B cell (primary cell): ENCODE results near the gene CALCOCO2. TPM values are rescaled to one million over a fixed set of nuclear protein-coding genes. Genes with fewer than 3 reads are reported as not detected.

ENCODE experiments used
- ATAC-seq: fragments of 200-7000 bp; cut with Tn5 transposase; one replicate; pipeline ENCODE4 v1.10.0; 2021; ENCODE audit warnings: low read depth, mild to moderate bottlenecking, moderate number of reproducible peaks, moderate library complexity
- CTCF ChIA-PET: fragments of 350-600 bp; sonication (Branson Sonifier 250); formaldehyde crosslinking; loops from one replicate; lab custom pipeline; 2021; ENCODE audit warnings: antibody characterized with exemption, inconsistent platforms; lab: Charles Lee
- POLR2A ChIA-PET: fragments of 350-600 bp; sonication (Branson Sonifier 250); formaldehyde crosslinking; loops from one replicate; lab custom pipeline; 2021; ENCODE audit warnings: antibody characterized with exemption; lab: Charles Lee
- DNase-seq: peaks from one replicate; pipeline ENCODE4 v3.0.0; 2013
- H2AFZ ChIP-seq: 2 replicates; pipeline ENCODE4 v1.6.1; 2012; ENCODE audit warnings: mild to moderate bottlenecking, low read depth, low read length; ENCODE audit not compliant: insufficient read depth, poor library complexity, severe bottlenecking
- H3K27ac ChIP-seq, 2 donors: 1 replicate in 1 of 2; 2 replicates in 1 of 2; pipeline ENCODE4 v1.5.1; 2012 to 2013; ENCODE audit warnings: low read length in 2 of 2, mild to moderate bottlenecking in 2 of 2, moderate library complexity in 1 of 2
- H3K27me3 ChIP-seq, 4 experiments: fragments of 200-600 bp in 1 of 4; sonication (generic) in 1 of 4; replicated peaks in 1 of 4; 1 replicate in 2 of 4; 2 replicates in 2 of 4; pipeline versions ENCODE4 v1.6.1 to v1.7.0; 2013 to 2016; ENCODE audit warnings: low read length in 3 of 4, mild to moderate bottlenecking in 2 of 4, mixed read lengths in 1 of 4, moderate library complexity in 1 of 4; ENCODE audit not compliant: insufficient read depth in 4 of 4, control insufficient read depth in 3 of 4; ENCODE audit errors: control extremely low read depth in 1 of 4
- H3K36me3 ChIP-seq, 2 experiments: replicated peaks in 1 of 2; 1 replicate in 1 of 2; 2 replicates in 1 of 2; pipeline versions ENCODE4 v1.6.1 to v1.7.1; 2013; ENCODE audit warnings: low read length in 1 of 2; ENCODE audit not compliant: insufficient read depth in 2 of 2, control insufficient read depth in 1 of 2; ENCODE audit errors: control extremely low read depth in 1 of 2, extremely low read depth in 1 of 2
- H3K4me1 ChIP-seq, 2 donors: fragments of 200-600 bp in 1 of 2; sonication (generic) in 1 of 2; 1 replicate in 1 of 2; 2 replicates in 1 of 2; pipeline versions ENCODE4 v1.5.1 to v1.6.1; 2013 to 2017; ENCODE audit warnings: low read length in 2 of 2; ENCODE audit not compliant: control insufficient read depth in 2 of 2, insufficient read depth in 2 of 2
- H3K4me2 ChIP-seq: replicated peaks from 2 replicates; pipeline ENCODE3; 2012; ENCODE audit warnings: mild to moderate bottlenecking, low read depth, low read length; ENCODE audit not compliant: poor library complexity, severe bottlenecking
- H3K4me3 ChIP-seq, 5 experiments: fragments of 200-600 bp in 1 of 5; sonication (generic) in 1 of 5; 1 replicate in 3 of 5; 2 replicates in 2 of 5; pipeline versions ENCODE4 v1.5.1 to v1.7.0; 2011 to 2016; ENCODE audit warnings: low read length in 4 of 5, mild to moderate bottlenecking in 4 of 5, low read depth in 2 of 5, control low read depth in 1 of 5, moderate library complexity in 1 of 5; ENCODE audit not compliant: insufficient read depth in 1 of 5; ENCODE audit errors: control extremely low read depth in 1 of 5, extremely low read depth in 1 of 5
- H3K79me2 ChIP-seq: fragments of 200-600 bp; sonication (generic); one replicate; pipeline ENCODE4 v1.6.0; 2016; ENCODE audit warnings: low read length; ENCODE audit not compliant: control insufficient read depth, insufficient read depth
- H3K9ac ChIP-seq: fragments of 200-600 bp; sonication (generic); 2 replicates; pipeline ENCODE4 v1.6.1; 2017; ENCODE audit warnings: mild to moderate bottlenecking, low read length, moderate library complexity
- H3K9me3 ChIP-seq, 3 donors: one replicate each; pipeline versions ENCODE4 v1.6.1 to v1.7.1; 2013; ENCODE audit warnings: low read length in 2 of 3; ENCODE audit not compliant: control insufficient read depth in 2 of 3, insufficient read depth in 1 of 3; ENCODE audit errors: control extremely low read depth in 1 of 3
- H4K20me1 ChIP-seq: 2 replicates; pipeline ENCODE4 v1.6.0; 2012; ENCODE audit warnings: mild to moderate bottlenecking, low read length; ENCODE audit not compliant: insufficient read depth, control insufficient read depth, poor library complexity, severe bottlenecking
- H3K27ac Mint-ChIP-seq: one replicate; pipeline ENCODE4 v1.8.0; 2021; ENCODE audit warnings: mixed read lengths
- H3K27me3 Mint-ChIP-seq: one replicate; pipeline ENCODE4 v1.8.0; 2021; ENCODE audit warnings: mixed read lengths
- H3K4me1 Mint-ChIP-seq: one replicate; pipeline ENCODE4 v1.8.0; 2021; ENCODE audit warnings: mixed read lengths
- H3K4me3 Mint-ChIP-seq: one replicate; pipeline ENCODE4 v1.8.0; 2021; ENCODE audit warnings: mixed read lengths
- H3K9me3 Mint-ChIP-seq: one replicate; pipeline ENCODE4 v1.8.0; 2022; ENCODE audit warnings: mixed read lengths; ENCODE audit not compliant: insufficient read depth
- EZH2 ChIP-seq: IDR thresholded peaks from 2 replicates; pipeline ENCODE4 v1.6.1; 2012; ENCODE audit warnings: borderline replicate concordance, low read depth, mild to moderate bottlenecking, moderate library complexity, low read length; ENCODE audit not compliant: insufficient read depth, poor library complexity, severe bottlenecking
- WGBS: methylation state at CpG from one replicate; pipeline ENCODE4 v1.1.5; 2013; ENCODE audit warnings: missing lambda C conversion rate; ENCODE audit not compliant: insufficient coverage; 5-methylcytosine and 5-hydroxymethylcytosine counted together
- intact Hi-C: fragments of 100-400 bp; cut with micrococcal nuclease; formaldehyde crosslinking; loops from one replicate; pipeline ENCODE4 v1.10.0; 2022
- polyA plus RNA-seq: library from polyadenylated mRNA; depleted of rRNA; stranded (reverse); fragments of >200 nt; gene quantifications from 2 replicates; pipeline ENCODE4 v1.2.3, GENCODE V29; 2012
- total RNA-seq, 2 donors: library from RNA; stranded (reverse); fragments of 120-200 nt in 1 of 2; gene quantifications; 1 replicate in 1 of 2; 2 replicates in 1 of 2; pipeline versions ENCODE4 v1.2.3 to v1.2.4, GENCODE V29; 2013 to 2022
- TF ChIP-seq, protein P1 (sequence below): fragments of 200-600 bp; IDR thresholded peaks from one replicate; pipeline ENCODE4 v1.8.0; 2022; ENCODE audit warnings: antibody characterized with exemption, mild to moderate bottlenecking

Gene CALCOCO2
- total and polyA plus RNA-seq, 2 donors (not counting 1 experiment from before 2014, with no cell fraction given) = 49.6 to 148 TPM

DNA sequence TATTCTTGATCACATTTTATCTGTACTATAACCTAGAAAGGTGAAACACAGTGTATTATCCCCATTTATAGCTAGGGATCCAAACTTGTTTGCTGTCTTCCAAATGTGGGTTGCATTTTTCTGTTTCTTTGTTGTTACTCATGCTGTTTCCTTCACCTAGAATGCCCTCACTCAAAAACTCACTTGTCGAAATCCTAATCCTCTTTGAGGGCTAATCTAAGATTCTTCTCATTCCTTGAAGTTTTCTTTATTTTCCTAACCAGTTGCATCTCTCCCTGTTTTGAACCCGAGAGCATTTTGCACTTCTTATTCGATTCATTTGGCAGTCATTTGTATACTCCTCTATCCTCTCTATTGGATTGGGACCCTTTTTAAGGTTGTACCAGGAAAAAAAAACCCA, 9.6 kb downstream of the CALCOCO2 start:
- Histone ChIP-seq H3K4me3 (no peak overlapping the region), H3K79me2 (peaks cover 76% of the 10 kb centered on the region), H3K4me2 (peak overlapping the region; percentile 76), H3K9me3 (no peaks in the 10 kb centered on the region), H3K4me1 (peaks cover 53 to 54% of the 10 kb centered on the region in 2 donors), H3K27me3 (no peaks in the 10 kb centered on the region), H4K20me1 (peaks cover 45% of the 10 kb centered on the region), H3K9ac (no peak overlapping the region), H3K36me3 (peaks cover 10 to 17% of the 10 kb centered on the region in 2 experiments), H2AFZ (no peak overlapping the region), H3K27ac (peak overlapping the region in 1 of 2 donors; percentile 91)
- Mint-ChIP-seq H3K9me3 (no peaks in the 10 kb centered on the region), H3K27ac (no peak overlapping the region), H3K4me1 (peaks cover 50% of the 10 kb centered on the region), H3K4me3 (peak overlapping the region; percentile 2), H3K27me3 (no peaks in the 10 kb centered on the region)
- ChIA-PET POLR2A (no interaction called here), CTCF (interaction anchor here (0.7 to 5.1 kb wide), 5 partner anchors 9 to 44 kb away, joined by 3 to 30 read pairs (median 4); no protein-coding TSS in a partner anchor)
- WGBS = 88% methylated on average over 3 of the region's 3 CpGs
- TF ChIP-seq, protein P1, sequence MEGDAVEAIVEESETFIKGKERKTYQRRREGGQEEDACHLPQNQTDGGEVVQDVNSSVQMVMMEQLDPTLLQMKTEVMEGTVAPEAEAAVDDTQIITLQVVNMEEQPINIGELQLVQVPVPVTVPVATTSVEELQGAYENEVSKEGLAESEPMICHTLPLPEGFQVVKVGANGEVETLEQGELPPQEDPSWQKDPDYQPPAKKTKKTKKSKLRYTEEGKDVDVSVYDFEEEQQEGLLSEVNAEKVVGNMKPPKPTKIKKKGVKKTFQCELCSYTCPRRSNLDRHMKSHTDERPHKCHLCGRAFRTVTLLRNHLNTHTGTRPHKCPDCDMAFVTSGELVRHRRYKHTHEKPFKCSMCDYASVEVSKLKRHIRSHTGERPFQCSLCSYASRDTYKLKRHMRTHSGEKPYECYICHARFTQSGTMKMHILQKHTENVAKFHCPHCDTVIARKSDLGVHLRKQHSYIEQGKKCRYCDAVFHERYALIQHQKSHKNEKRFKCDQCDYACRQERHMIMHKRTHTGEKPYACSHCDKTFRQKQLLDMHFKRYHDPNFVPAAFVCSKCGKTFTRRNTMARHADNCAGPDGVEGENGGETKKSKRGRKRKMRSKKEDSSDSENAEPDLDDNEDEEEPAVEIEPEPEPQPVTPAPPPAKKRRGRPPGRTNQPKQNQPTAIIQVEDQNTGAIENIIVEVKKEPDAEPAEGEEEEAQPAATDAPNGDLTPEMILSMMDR = no peak
- TF ChIP-seq EZH2 = no peak
- intact Hi-C loops = no loop called here
- no peak for ATAC-seq
- no peak for DNase-seq

DNA sequence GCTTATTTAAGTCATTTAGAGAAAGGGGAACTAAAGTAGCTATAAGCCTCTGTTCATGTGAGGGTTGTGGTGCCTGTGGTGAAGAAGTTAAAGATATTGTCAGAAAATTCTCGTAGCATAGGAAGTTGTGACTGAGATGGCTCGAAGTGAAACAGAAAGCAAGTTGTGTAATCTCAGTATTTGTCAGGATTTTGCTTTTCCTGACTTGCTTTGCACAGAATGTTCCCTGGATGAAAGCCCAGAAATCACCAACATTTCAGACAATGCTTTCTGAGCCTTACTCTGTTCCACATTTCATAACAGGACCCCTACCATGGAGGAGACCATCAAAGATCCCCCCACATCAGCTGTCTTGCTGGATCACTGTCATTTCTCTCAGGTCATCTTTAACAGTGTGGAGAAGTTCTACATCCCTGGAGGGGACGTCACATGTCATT, 10.6 kb downstream of the CALCOCO2 start:
- DNase-seq = peak; percentile 83
- Histone ChIP-seq H3K9me3 (no peaks in the 10 kb centered on the region), H3K9ac (peak overlapping the region; percentile 67), H3K79me2 (peaks cover 76% of the 10 kb centered on the region), H4K20me1 (peaks cover 41% of the 10 kb centered on the region), H3K4me1 (peaks cover 47 to 48% of the 10 kb centered on the region in 2 donors), H2AFZ (peak overlapping the region; percentile 60), H3K27me3 (no peaks in the 10 kb centered on the region), H3K27ac (peak overlapping the region; percentile 76 to 91), H3K4me2 (peak overlapping the region; percentile 76), H3K36me3 (peaks cover 13 to 27% of the 10 kb centered on the region in 2 experiments), H3K4me3 (peak overlapping the region; percentile 23 to 56 (median 46))
- peak overlapping the region; percentile 96 for H3K27ac Mint-ChIP-seq
- POLR2A ChIA-PET = interaction anchor here (0.6 to 0.7 kb wide), 2 partner anchors 27 to 74 kb away, joined by 4 read pairs; no protein-coding TSS in a partner anchor
- no peaks in the 10 kb centered on the region for H3K9me3 Mint-ChIP-seq
- H3K27me3 Mint-ChIP-seq = no peaks in the 10 kb centered on the region
- peak overlapping the region; percentile 90 for H3K4me3 Mint-ChIP-seq
- CTCF ChIA-PET = interaction anchor here (0.9 to 5.6 kb wide), 9 partner anchors 10 to 228 kb away, joined by 3 to 37 read pairs (median 4); partner anchors contain the start of gene ATP5MC1
- WGBS = 0% methylated on average over 2 of the region's 3 CpGs
- intact Hi-C loops = loop anchor here (1.0 kb wide), 3 partner anchors 10 to 51 kb away; partner anchors contain the start of genes ATP5MC1, CALCOCO2 and TTLL6
- peaks cover 42% of the 10 kb centered on the region for H3K4me1 Mint-ChIP-seq
- TF ChIP-seq, protein P1 = no peak
- TF ChIP-seq EZH2 = no peak
- peak; percentile 91 for ATAC-seq
